ENCODE data around the gene KCNA2.

GRCh38 chr1:110604586-110605148 is 1.5 kb downstream of the KCNA2 start:
- no peak for TF ChIP-seq CTCF (IDR thresholded peaks at IDR 0.05 in 4 of 5, conservative IDR thresholded peaks at IDR 0.05 in 1 of 5)
- no peak for TF ChIP-seq POLR2A (IDR thresholded peaks at IDR 0.05)

Measured in gastrocnemius medialis (tissue), 4 donors.